GM21825 (cell line): ENCODE results near the gene RBM4B.

Source experiments
- ATAC-seq: cut with Tn5 transposase; IDR thresholded peaks from one replicate; pipeline ENCODE4 v1.9.1; 2021; ENCODE audit warnings: mild to moderate bottlenecking, moderate library complexity; ENCODE audit not compliant: unreplicated experiment

Gene RBM4B

DNA sequence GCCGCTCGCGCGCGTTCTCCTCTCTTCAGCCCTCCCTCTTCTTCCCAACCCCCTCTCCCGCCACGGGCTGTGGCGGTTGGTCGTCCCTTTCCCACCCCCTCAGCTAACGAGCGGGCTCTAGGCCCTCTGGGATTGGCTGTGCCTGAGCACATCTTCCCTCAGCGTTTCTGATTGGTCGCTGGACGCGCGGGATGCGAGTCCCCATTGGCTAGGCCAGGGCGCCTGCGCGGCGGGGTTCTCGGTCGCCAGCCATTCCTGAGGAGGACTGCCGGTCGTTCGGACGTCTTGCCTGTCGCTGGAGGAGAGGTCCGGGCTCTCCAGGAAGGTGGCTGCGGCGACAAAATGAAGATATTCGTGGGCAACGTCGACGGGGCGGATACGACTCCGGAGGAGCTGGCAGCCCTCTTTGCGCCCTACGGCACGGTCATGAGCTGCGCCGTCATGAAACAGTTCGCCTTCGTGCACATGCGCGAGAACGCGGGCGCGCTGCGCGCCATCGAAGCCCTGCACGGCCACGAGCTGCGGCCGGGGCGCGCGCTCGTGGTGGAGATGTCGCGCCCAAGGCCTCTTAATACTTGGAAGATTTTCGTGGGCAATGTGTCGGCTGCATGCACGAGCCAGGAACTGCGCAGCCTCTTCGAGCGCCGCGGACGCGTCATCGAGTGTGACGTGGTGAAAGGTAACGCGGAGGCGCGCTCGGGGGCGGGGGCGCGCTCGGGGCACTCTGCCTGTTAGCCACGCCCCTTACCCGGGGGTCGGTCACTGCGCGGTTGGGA is 61.1 kb downstream of the RBM4B start, which contains the start of gene RBM14:
TSS of gene RBM14 (plus strand) at position 252 of the 776 bp plus-strand sequence. CDS start at position 343, 91 bp downstream.
- ATAC-seq = peak; percentile 87
